LoVo (cell line): ENCODE results near the gene DOP1B.

Experiments
- DNase-seq: peaks from one replicate; pipeline ENCODE4 v3.0.0-alpha.2; 2016; ENCODE audit warnings: low spot score

Gene DOP1B

GRCh38 chr21:36205962-36206361 is 49.3 kb downstream of the DOP1B start:
- no peak for DNase-seq
